Activated T-cell treated with anti-CD3 and anti-CD28 coated beads, Interleukin-2, amount 50 U/mL, for 24 hours (primary cell): ENCODE data around the gene COPS4.
"Not testable (repeated sequence)": the region's sequence is repeated elsewhere in the genome, so short reads cannot be mapped to it uniquely, and the experiment has no call there.

Experiments
- DNase-seq: peaks from one replicate; pipeline ENCODE4 v3.0.0-alpha.2; 2020
- H3K27ac Mint-ChIP-seq: 2 replicates; pipeline ENCODE4 v1.8.0; 2020; ENCODE audit warnings: mild to moderate bottlenecking, mixed read lengths
- H3K27me3 Mint-ChIP-seq: 2 replicates; pipeline ENCODE4 v1.8.0; 2020; ENCODE audit warnings: mixed read lengths
- H3K36me3 Mint-ChIP-seq: 2 replicates; pipeline ENCODE4 v1.8.0; 2020; ENCODE audit warnings: low read depth, mixed read lengths
- H3K4me1 Mint-ChIP-seq: 2 replicates; pipeline ENCODE4 v1.8.0; 2020; ENCODE audit warnings: low read depth, mixed read lengths
- H3K4me3 Mint-ChIP-seq: 2 replicates; pipeline ENCODE4 v1.8.0; 2020; ENCODE audit warnings: mild to moderate bottlenecking, moderate library complexity, mixed read lengths
- H3K9me3 Mint-ChIP-seq: 2 replicates; pipeline ENCODE4 v1.8.0; 2020; ENCODE audit warnings: mixed read lengths

Gene COPS4

DNA sequence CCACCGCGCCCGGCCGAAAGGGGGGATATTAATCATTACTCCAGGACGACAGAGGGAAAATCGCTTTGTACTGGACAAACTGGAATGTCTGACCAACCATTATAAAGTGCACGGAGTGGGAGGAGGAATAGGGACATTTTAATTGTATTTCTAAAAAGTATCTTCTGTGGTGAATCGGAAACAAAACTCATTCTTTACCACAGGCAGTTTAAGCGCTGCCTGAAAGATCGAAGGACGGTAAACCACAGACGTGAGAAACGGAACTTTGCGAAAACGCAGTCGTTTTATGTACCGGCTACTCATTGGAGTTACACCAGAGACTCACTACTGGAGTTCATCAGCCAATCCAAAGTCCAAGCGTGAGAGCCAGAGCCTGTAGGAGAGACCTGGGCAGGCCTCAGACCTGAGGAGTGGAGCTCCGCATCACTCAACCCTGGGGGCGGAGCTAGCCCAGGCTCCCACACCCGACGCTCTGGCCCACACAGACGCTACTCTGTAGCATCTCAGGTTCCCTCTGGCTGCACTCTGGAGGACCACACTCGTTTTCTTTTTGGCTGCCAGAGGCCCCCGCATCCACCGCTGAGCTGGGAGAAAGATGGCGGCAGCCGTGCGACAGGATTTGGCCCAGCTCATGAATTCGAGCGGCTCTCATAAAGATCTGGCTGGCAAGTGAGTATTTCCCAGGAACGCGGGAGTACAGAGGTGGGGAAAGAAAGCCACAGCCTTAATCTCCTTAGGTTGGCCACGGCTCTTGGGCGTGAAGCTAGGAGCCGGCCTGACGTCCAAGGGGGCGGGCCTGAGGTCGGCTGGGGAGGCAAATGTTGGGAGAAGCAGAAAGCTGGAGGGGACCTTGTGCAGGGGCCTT lies at the start of gene COPS4:
TSS of gene COPS4 (plus strand) at position 554 of the 865 bp plus-strand sequence. CDS start at position 596, 42 bp downstream.
- Mint-ChIP-seq H3K27me3 (no peaks in the 10 kb centered on the region), H3K4me3 (peak within 1 kb of the TSS; percentile 90), H3K36me3 (peaks cover 15% of the 10 kb centered on the region)

GRCh38 chr4:82987519-82987918 lies 47.5 kb upstream of the COPS4 start:
- H3K4me3 Mint-ChIP-seq, H3K27ac Mint-ChIP-seq, H3K9me3 Mint-ChIP-seq, H3K27me3 Mint-ChIP-seq, DNase-seq: not testable (repeated sequence)
- peaks cover 33% of the 10 kb centered on the region for H3K4me1 Mint-ChIP-seq
- H3K36me3 Mint-ChIP-seq: peaks cover 44% of the 10 kb centered on the region

More for the DNA sequence above, at the start of gene COPS4:
- Mint-ChIP-seq H3K4me1 (peaks cover 37% of the 10 kb centered on the region), H3K27ac (peak within 1 kb of the TSS; percentile 99), H3K9me3 (no peaks in the 10 kb centered on the region)
- peak; percentile 90 for DNase-seq

DNA sequence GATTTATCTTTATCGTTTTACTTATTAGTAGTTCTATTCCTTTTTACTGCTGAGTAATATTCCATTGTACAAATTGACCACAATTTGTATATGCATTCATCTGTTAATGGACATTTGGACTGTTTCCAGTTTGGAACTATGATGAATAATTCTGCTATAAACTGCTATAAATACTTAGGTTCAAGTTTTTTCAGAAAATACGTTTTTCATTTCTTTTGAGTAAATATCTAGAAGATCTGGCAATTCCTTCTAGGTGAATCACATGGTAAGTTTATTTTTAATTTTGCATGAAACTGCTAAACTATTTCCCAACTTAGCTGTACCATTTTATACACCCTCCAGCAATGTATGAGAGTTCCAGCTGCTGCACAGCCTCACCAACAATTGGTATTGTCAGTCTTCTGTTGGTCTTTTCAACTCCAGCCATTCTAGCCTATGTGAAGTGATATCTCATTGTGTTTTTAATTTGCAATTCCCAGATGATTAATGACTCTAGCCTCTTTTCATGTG lies 46.6 kb upstream of the COPS4 start:
- Mint-ChIP-seq H3K27me3 (no peaks in the 10 kb centered on the region), H3K4me3 (no peak overlapping the region), H3K4me1 (peaks cover 33% of the 10 kb centered on the region), H3K27ac (no peak overlapping the region), H3K36me3 (peaks cover 36% of the 10 kb centered on the region), H3K9me3 (no peaks in the 10 kb centered on the region)
- no peak for DNase-seq

- Mint-ChIP-seq H3K9me3 (no peaks in the 10 kb centered on the region), H3K4me1 (peaks cover 26% of the 10 kb centered on the region), H3K27ac (peak overlapping the region; percentile 37), H3K27me3 (no peaks in the 10 kb centered on the region), H3K36me3 (peaks cover 26% of the 10 kb centered on the region), H3K4me3 (no peak overlapping the region)
- DNase-seq: no peak
Measured at GRCh38 chr4:82989575-82990429, 45.2 kb upstream of the COPS4 start.

GRCh38 chr4:82994834-82995233 lies 40.1 kb upstream of the COPS4 start:
- Mint-ChIP-seq H3K27me3 (no peaks in the 10 kb centered on the region), H3K4me3 (no peak overlapping the region), H3K36me3 (peaks cover 17% of the 10 kb centered on the region), H3K9me3 (no peaks in the 10 kb centered on the region), H3K4me1 (peaks cover 16% of the 10 kb centered on the region), H3K27ac (no peak overlapping the region)
- DNase-seq: no peak

GRCh38 chr4:82998898-82999297 lies 36.1 kb upstream of the COPS4 start:
- peaks cover 18% of the 10 kb centered on the region for H3K4me1 Mint-ChIP-seq
- H3K9me3 Mint-ChIP-seq: no peaks in the 10 kb centered on the region
- H3K27ac Mint-ChIP-seq: no peak overlapping the region
- DNase-seq: no peak
- peaks cover 20% of the 10 kb centered on the region for H3K36me3 Mint-ChIP-seq
- no peak overlapping the region for H3K4me3 Mint-ChIP-seq
- no peaks in the 10 kb centered on the region for H3K27me3 Mint-ChIP-seq

GRCh38 chr4:83002329-83002728 lies 32.7 kb upstream of the COPS4 start:
- Mint-ChIP-seq H3K4me3 (no peak overlapping the region), H3K9me3 (no peaks in the 10 kb centered on the region), H3K36me3 (peaks cover 14% of the 10 kb centered on the region), H3K27me3 (no peaks in the 10 kb centered on the region), H3K27ac (no peak overlapping the region), H3K4me1 (peaks cover 30% of the 10 kb centered on the region)
- no peak for DNase-seq

- H3K27me3 Mint-ChIP-seq, H3K27ac Mint-ChIP-seq: not testable (repeated sequence)
- peaks cover 36% of the 10 kb centered on the region for H3K4me1 Mint-ChIP-seq
Measured at GRCh38 chr4:83003044-83003791, 31.8 kb upstream of the COPS4 start.

DNA sequence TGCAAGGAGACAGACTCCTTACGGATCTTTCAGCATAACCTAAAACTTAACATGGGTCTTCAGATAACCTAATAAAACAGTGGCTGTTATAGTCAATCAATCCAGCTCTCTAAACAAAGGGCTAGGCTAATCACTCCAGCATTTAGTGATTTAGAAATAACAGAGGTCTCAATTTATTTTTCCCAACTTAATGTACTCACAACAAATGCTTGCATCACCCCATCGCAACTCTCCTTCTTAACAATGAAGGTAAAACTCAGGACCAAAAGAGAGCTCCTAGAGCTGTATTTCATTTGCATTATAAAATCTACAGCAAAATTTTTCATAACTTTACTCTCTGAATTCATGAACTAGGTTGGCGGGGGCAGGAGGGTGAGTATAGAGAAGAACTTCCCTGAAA lies 25.5 kb upstream of the COPS4 start:
- Mint-ChIP-seq H3K9me3 (no peaks in the 10 kb centered on the region), H3K36me3 (peaks cover 23% of the 10 kb centered on the region), H3K27ac (peak overlapping the region; percentile 98), H3K27me3 (no peaks in the 10 kb centered on the region), H3K4me1 (peaks cover 57% of the 10 kb centered on the region), H3K4me3 (peak overlapping the region; percentile 97)
- no peak for DNase-seq

More at GRCh38 chr4:83003044-83003791, 31.8 kb upstream of the COPS4 start:
- not testable (repeated sequence) for H3K9me3 Mint-ChIP-seq, H3K4me3 Mint-ChIP-seq, DNase-seq
- peaks cover 14% of the 10 kb centered on the region for H3K36me3 Mint-ChIP-seq

GRCh38 chr4:83010111-83010521 lies 24.9 kb upstream of the COPS4 start:
- Mint-ChIP-seq H3K4me1 (peaks cover 57% of the 10 kb centered on the region), H3K9me3 (no peaks in the 10 kb centered on the region), H3K27me3 (no peaks in the 10 kb centered on the region), H3K4me3 (peak overlapping the region; percentile 97), H3K27ac (peak overlapping the region; percentile 98), H3K36me3 (peaks cover 23% of the 10 kb centered on the region)
- no peak for DNase-seq

DNA sequence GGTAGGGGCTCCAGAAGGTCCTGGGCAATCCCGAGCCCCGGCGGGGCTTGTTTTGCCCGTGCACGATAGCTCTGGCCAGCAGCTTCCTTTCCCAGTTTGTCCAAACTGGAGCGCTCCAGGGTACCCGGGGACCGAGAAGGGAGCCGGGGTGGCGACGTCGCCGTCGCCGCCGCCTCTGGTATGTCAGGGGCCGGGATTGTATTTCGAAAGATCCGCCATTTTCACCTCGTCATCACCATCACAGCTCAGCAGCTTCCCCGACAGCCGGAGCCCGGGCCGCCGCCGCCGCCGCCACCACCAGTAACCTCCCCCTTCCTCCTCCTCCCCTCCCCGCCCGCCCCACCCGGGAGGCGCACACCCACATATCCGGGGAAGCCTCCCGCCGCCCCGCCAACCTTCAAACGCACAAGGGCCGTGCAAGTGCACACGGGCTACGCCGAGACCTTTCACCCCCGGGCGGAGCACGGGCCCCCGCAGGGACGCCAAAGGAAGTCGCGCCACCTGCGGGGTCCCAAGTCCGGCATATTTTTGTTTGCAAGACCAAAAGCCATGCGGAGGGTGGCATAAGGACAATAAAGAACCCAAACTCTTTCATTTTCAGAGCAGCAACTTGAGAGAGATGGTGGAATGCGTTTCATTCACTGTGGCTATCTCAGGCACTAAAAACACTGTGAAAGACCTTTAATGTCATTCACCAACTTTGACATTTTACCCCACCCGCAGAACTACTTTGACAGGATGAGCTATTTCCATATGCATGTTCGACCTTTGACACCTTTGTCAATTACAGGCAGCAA lies 24.3 kb upstream of the COPS4 start, which contains the start of gene LIN54:
TSS of gene LIN54 (minus strand) at position 302 of the 797 bp plus-strand sequence. CDS start 25,979 bp downstream, outside the sequence.
- Mint-ChIP-seq H3K27me3 (no peaks in the 10 kb centered on the region), H3K36me3 (peaks cover 20% of the 10 kb centered on the region), H3K9me3 (no peaks in the 10 kb centered on the region), H3K4me3 (peak within 1 kb of the TSS; percentile 97), H3K27ac (peak within 1 kb of the TSS; percentile 98), H3K4me1 (peaks cover 54% of the 10 kb centered on the region)
- peak; percentile 84 for DNase-seq

DNA sequence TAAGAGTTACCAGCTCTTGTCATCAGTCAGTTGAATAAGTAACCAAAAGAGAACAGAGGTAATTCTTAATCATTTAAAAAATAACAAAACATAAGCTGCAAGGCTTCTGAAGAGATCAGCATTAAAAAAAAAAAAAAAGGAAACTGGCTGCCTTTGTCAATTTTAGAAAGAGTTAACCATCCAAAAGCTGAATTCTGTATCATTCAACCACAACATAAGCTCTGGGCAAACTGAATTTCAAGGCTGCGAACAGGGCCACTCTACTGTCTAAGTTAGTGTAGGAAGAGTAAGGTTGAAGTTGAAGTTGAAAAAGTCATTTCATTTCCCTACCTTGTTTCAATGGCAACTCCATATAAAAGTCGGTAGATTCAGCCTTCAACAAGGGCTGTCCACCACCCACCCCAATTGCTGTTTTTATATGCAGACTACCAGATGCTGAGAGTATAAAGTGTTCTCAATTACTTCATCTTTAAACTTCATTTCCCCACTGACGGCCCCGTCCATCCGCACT lies 23.2 kb upstream of the COPS4 start:
- H3K4me3 Mint-ChIP-seq: peak overlapping the region; percentile 97
- no peaks in the 10 kb centered on the region for H3K9me3 Mint-ChIP-seq
- H3K27ac Mint-ChIP-seq: peak overlapping the region; percentile 98
- peaks cover 18% of the 10 kb centered on the region for H3K36me3 Mint-ChIP-seq
- no peak for DNase-seq
- H3K4me1 Mint-ChIP-seq: peaks cover 49% of the 10 kb centered on the region
- no peaks in the 10 kb centered on the region for H3K27me3 Mint-ChIP-seq

DNA sequence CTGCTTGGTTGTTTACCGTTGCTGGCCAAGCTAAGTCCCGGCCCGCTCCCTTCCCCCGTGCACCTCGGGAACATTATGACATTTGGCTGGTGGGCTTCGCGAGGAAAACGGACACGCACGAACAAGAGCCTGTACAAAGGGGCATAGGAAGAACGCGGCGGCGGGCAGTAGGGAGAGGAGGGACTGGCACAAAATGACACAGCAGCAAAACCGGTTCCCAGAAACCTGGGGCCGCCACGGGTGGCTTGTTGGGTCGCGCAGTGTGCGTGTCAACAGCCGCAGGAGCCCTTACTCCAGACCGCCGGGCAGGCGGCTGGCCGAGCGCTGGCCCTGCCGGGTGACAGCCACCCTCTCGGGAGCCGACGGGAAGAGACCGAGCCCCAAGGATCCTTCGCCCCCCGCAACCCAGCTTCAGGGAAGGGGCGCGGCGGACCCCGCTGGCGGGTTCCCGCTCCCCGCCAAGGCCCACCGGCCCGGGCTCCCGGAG lies 22.7 kb upstream of the COPS4 start:
- no peaks in the 10 kb centered on the region for H3K27me3 Mint-ChIP-seq
- peak overlapping the region; percentile 97 for H3K4me3 Mint-ChIP-seq
- no peak for DNase-seq
- H3K9me3 Mint-ChIP-seq: no peaks in the 10 kb centered on the region
- peaks cover 18% of the 10 kb centered on the region for H3K36me3 Mint-ChIP-seq
- peak overlapping the region; percentile 98 for H3K27ac Mint-ChIP-seq
- H3K4me1 Mint-ChIP-seq: peaks cover 48% of the 10 kb centered on the region
